PFSK-1 (cell line): ENCODE results near the gene GSK3B.

Source experiments
- FOXP2 ChIP-seq: optimal IDR thresholded peaks from 2 replicates; pipeline ENCODE3; 2011; ENCODE audit warnings: borderline replicate concordance, control low read depth, inconsistent platforms; ENCODE audit not compliant: insufficient read depth; ENCODE audit errors: extremely low read length, extremely low read depth
- POLR2AphosphoS5 ChIP-seq: IDR thresholded peaks from 2 replicates; pipeline ENCODE4 v1.6.1; 2012; ENCODE audit warnings: low read depth, mild to moderate bottlenecking, control low read depth, low read length, moderate library complexity
- REST ChIP-seq, 2 experiments: IDR thresholded peaks; 2 replicates each; pipeline versions ENCODE4 v1.6.1 to v1.8.0; 2011 to 2012; ENCODE audit warnings: low read depth in 2 of 2, low read length in 2 of 2, control low read depth in 1 of 2, inconsistent platforms in 1 of 2, mild to moderate bottlenecking in 1 of 2, moderate library complexity in 1 of 2; ENCODE audit not compliant: insufficient read depth in 1 of 2
- SIN3A ChIP-seq: IDR thresholded peaks from 2 replicates; pipeline ENCODE4 v1.6.1; 2012; ENCODE audit warnings: mild to moderate bottlenecking, low read length, moderate library complexity, borderline replicate concordance; ENCODE audit not compliant: insufficient read depth
- TAF1 ChIP-seq: IDR thresholded peaks from 2 replicates; pipeline ENCODE4 v1.6.1; 2012; ENCODE audit warnings: low read length, control low read depth, borderline replicate concordance; ENCODE audit not compliant: insufficient read depth

GSK3B gene

DNA sequence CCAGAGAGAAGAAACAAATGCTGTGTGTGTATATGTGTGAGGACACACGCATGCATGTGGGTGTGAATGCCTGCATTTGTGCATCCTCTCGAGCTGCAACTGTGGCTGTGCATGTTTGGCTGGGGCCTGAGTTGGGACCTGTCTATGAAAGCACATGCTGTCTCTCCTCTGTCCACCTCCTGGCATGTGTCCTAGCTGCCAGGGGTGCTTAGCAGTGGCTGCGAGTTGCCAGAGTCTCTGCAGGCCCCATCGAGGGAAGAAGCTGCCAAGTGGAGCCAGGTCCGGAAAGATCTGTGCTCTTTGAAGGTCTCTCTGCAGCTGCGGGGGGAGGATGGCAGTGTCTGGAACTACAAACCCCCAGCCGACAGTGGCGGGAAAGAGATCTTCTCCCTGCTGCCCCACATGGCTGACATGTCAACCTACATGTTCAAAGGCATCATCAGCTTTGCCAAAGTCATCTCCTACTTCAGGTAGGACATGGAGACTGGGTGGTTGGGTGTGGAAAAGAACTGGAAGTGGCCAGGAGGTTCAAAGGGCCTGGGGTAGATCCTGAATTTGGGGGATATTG lies 281.7 kb downstream of the GSK3B start:
- TF ChIP-seq POLR2AphosphoS5 = no peak
- no peak for TF ChIP-seq TAF1
- no peak for TF ChIP-seq REST (IDR thresholded peaks at IDR 0.05; ENCODE audit: insufficient read depth in 1 of 2, low read depth in 2 of 2, low read length in 2 of 2)
- TF ChIP-seq SIN3A = no peak
- no peak for TF ChIP-seq FOXP2

GRCh38 chr3:119810018-119810435 lies 284.2 kb downstream of the GSK3B start:
- no peak for TF ChIP-seq FOXP2
- TF ChIP-seq REST (IDR thresholded peaks at IDR 0.05; ENCODE audit: insufficient read depth in 1 of 2, low read depth in 2 of 2, low read length in 2 of 2) = no peak
- TF ChIP-seq POLR2AphosphoS5 = no peak
- TF ChIP-seq SIN3A = no peak
- no peak for TF ChIP-seq TAF1

DNA sequence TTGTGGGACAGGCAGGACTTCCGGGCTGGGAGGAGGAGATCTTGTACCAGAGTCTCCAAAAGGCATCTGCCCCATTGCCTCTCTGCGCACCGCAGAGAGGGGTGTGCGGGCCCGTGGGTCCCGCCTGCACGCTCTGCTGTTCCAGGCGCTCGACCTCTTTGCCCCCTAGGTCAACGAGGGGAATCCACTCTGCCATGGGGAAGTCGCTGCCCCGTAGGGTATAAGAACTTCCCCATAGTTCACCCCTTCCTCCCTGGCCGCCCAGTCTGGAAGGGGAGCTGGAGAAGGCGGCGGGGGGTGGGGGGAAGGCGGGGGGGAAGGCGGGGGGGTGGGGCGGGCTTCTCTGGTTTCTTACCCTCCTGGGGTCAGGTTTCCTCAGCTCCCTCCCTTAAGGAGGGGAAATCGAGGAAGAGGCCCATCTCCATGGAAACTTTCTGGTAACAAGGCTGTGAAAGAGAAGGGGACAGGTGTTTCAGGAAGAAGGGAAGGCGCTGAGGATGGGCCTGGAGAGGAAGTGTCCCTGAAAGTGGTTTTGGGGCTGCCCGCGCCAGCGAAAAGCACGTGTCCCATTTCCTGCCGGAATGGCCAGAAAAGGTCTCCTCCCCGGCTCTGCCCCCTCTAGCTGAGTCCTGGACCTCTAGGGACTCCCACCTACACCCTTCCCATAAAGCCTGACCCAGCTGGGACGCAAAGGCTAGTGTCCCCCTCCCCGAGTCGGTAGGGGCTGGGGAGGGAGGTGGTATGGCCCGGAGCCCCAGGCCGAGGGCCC lies 284.8 kb downstream of the GSK3B start:
- no peak for TF ChIP-seq FOXP2
- TF ChIP-seq SIN3A = no peak
- TF ChIP-seq POLR2AphosphoS5 = no peak
- TF ChIP-seq REST (IDR thresholded peaks at IDR 0.05; ENCODE audit: insufficient read depth in 1 of 2, low read depth in 2 of 2, low read length in 2 of 2) = no peak
- no peak for TF ChIP-seq TAF1

- TF ChIP-seq REST (IDR thresholded peaks at IDR 0.05; ENCODE audit: insufficient read depth in 1 of 2, low read depth in 2 of 2, low read length in 2 of 2) (no peak), FOXP2 (no peak), SIN3A (no peak), POLR2AphosphoS5 (no peak), TAF1 (no peak)
Measured at GRCh38 chr3:119808843-119809242, 285.4 kb downstream of the GSK3B start.

GRCh38 chr3:119808244-119808643 lies 286.0 kb downstream of the GSK3B start:
- TF ChIP-seq SIN3A (no peak), POLR2AphosphoS5 (no peak), REST (IDR thresholded peaks at IDR 0.05; ENCODE audit: insufficient read depth in 1 of 2, low read depth in 2 of 2, low read length in 2 of 2) (no peak), FOXP2 (no peak), TAF1 (no peak)
